Prostate gland (tissue), 2 donors: ENCODE data around the gene ARHGDIA. TPM values are rescaled to one million over a fixed set of nuclear protein-coding genes. Genes with fewer than 3 reads are reported as not detected.
A peak's percentile ranks its signal among the peaks of the same experiment; 100 is the strongest.

ENCODE experiments used
- DNase-seq: peaks from one replicate; pipeline ENCODE4 v3.0.0-alpha.2; 2019; ENCODE audit warnings: low spot score
- H3K27ac ChIP-seq, 2 donors: fragments of 200-600 bp; sonication (generic); 2 replicates each; pipeline ENCODE4 v1.5.1; 2017 to 2019
- H3K27me3 ChIP-seq: fragments of 200-600 bp; sonication (generic); replicated peaks from 2 replicates; pipeline ENCODE4 v1.5.1; 2019; ENCODE audit not compliant: insufficient read depth
- H3K36me3 ChIP-seq, 2 donors: fragments of 200-600 bp; sonication (generic); 1 replicate in 1 of 2; 2 replicates in 1 of 2; pipeline versions ENCODE4 v1.5.1 to v1.8.1; 2017 to 2019
- H3K4me1 ChIP-seq: fragments of 200-600 bp; sonication (generic); replicated peaks from 2 replicates; pipeline ENCODE4 v1.5.1; 2019
- H3K4me3 ChIP-seq, 2 donors: fragments of 200-600 bp; sonication (generic); 2 replicates each; pipeline ENCODE4 v1.5.1; 2017 to 2019
- H3K9me3 ChIP-seq: fragments of 200-600 bp; sonication (generic); 2 replicates; pipeline ENCODE4 v1.5.1; 2017
- CTCF ChIP-seq, 4 experiments: fragments of 200-600 bp in 2 of 4; fragments of 450-650 bp in 2 of 4; sonication (generic) in 2 of 4; IDR thresholded peaks; 1 replicate in 3 of 4; 2 replicates in 1 of 4; pipeline ENCODE4 v1.5.1; 2016 to 2019; ENCODE audit warnings: antibody characterized with exemption in 4 of 4, mild to moderate bottlenecking in 2 of 4, moderate library complexity in 2 of 4
- POLR2A ChIP-seq: fragments of 450-650 bp; IDR thresholded peaks from one replicate; pipeline ENCODE4 v1.6.1; 2016; ENCODE audit warnings: antibody characterized with exemption, mild to moderate bottlenecking
- POLR2AphosphoS5 ChIP-seq: sonication (generic); formaldehyde crosslinking; IDR thresholded peaks from one replicate; pipeline ENCODE4 v1.6.1; 2017; ENCODE audit warnings: antibody characterized with exemption
- WGBS: methylation state at CpG from one replicate; pipeline ENCODE4 v1.1.5; 2018; 5-methylcytosine and 5-hydroxymethylcytosine counted together
- intact Hi-C: fragments of 100-400 bp; cut with DNase I; formaldehyde crosslinking; loops from one replicate; pipeline ENCODE4 v1.14.2; 2022
- total RNA-seq, 2 donors: library from RNA; depleted of rRNA; stranded (reverse); fragments of >200 nt; gene quantifications; one replicate each; pipeline ENCODE4 v1.1.0, GENCODE V29; 2016

ARHGDIA gene
- total RNA-seq, 2 donors from 2014 or later, result 193 to 274 TPM

- no peak overlapping the region for H3K27ac ChIP-seq
- H3K36me3 ChIP-seq, result peaks cover 0 to 5% of the 10 kb centered on the region in 2 donors
- 88% methylated on average over 6 of the region's 10 CpGs for WGBS
These were observed 32.3 kb upstream of the ARHGDIA start for GRCh38 chr17:81903415-81903831.

GRCh38 chr17:81902653-81903414 lies 31.7 kb upstream of the ARHGDIA start:
- Histone ChIP-seq H3K4me3 (peak overlapping the region in 1 of 2 donors; percentile 33), H3K36me3 (peaks cover 0 to 5% of the 10 kb centered on the region in 2 donors), H3K9me3 (no peaks in the 10 kb centered on the region), H3K27ac (no peak overlapping the region), H3K4me1 (peaks cover 4% of the 10 kb centered on the region), H3K27me3 (no peaks in the 10 kb centered on the region)
- no peak for TF ChIP-seq CTCF (IDR thresholded peaks at IDR 0.05)
- no peak for TF ChIP-seq POLR2AphosphoS5
- no peak for TF ChIP-seq POLR2A
- WGBS, result 45% methylated on average over 32 of the region's 47 CpGs
- intact Hi-C loops, result no loop called here
- DNase-seq, result no peak

More at GRCh38 chr17:81903415-81903831, 32.3 kb upstream of the ARHGDIA start:
- intact Hi-C loops, result no loop called here
- TF ChIP-seq POLR2AphosphoS5 (no peak), CTCF (IDR thresholded peaks at IDR 0.05) (no peak), POLR2A (no peak)
- Histone ChIP-seq H3K4me3 (no peak overlapping the region), H3K27me3 (no peaks in the 10 kb centered on the region), H3K9me3 (no peaks in the 10 kb centered on the region), H3K4me1 (peaks cover 4% of the 10 kb centered on the region)
- DNase-seq, result no peak

GRCh38 chr17:81902023-81902652 lies 31.0 kb upstream of the ARHGDIA start, which contains the start of gene NPB:
Gene NPB, plus strand, starts transcription at chr17:81902238. Its CDS starts 40 bp downstream, at chr17:81902278.
- WGBS, result under 1% methylated on average over 28 of the region's 79 CpGs
- Histone ChIP-seq H3K27ac (no peak within 1 kb of the TSS), H3K9me3 (no peaks in the 10 kb centered on the region), H3K36me3 (peaks cover 0 to 5% of the 10 kb centered on the region in 2 donors), H3K4me1 (peaks cover 4% of the 10 kb centered on the region), H3K27me3 (no peaks in the 10 kb centered on the region), H3K4me3 (peak within 1 kb of the TSS; percentile 19 to 33)
- intact Hi-C loops, result no loop called here
- no peak for DNase-seq
- TF ChIP-seq POLR2A, result no peak
- no peak for TF ChIP-seq POLR2AphosphoS5
- no peak for TF ChIP-seq CTCF (IDR thresholded peaks at IDR 0.05)

GRCh38 chr17:81901167-81902022 lies 30.3 kb upstream of the ARHGDIA start:
- peaks cover 4% of the 10 kb centered on the region for H3K4me1 ChIP-seq
- DNase-seq, result no peak
- intact Hi-C loops, result no loop called here
- peak overlapping the region; percentile 19 to 33 for H3K4me3 ChIP-seq
- H3K27me3 ChIP-seq, result no peaks in the 10 kb centered on the region
- no peak for TF ChIP-seq POLR2AphosphoS5
- no peaks in the 10 kb centered on the region for H3K9me3 ChIP-seq
- WGBS, result 52% methylated on average over 21 of the region's 21 CpGs
- no peak overlapping the region for H3K27ac ChIP-seq
- H3K36me3 ChIP-seq, result peaks cover 0 to 5% of the 10 kb centered on the region in 2 donors

GRCh38 chr17:81900181-81900820 lies 29.2 kb upstream of the ARHGDIA start:
- Histone ChIP-seq H3K36me3 (peaks cover 0 to 5% of the 10 kb centered on the region in 2 donors), H3K4me1 (peaks cover 4% of the 10 kb centered on the region), H3K4me3 (no peak overlapping the region), H3K27me3 (no peaks in the 10 kb centered on the region), H3K27ac (no peak overlapping the region), H3K9me3 (no peaks in the 10 kb centered on the region)
- intact Hi-C loops, result no loop called here
- TF ChIP-seq POLR2AphosphoS5, result no peak
- TF ChIP-seq POLR2A, result no peak
- no peak for TF ChIP-seq CTCF (IDR thresholded peaks at IDR 0.05)
- DNase-seq, result no peak
- whole genome bisulfite sequencing, result 64% methylated on average over 13 of the region's 18 CpGs
